ENCODE measurements around the gene EBF4. TPM values are rescaled to one million over a fixed set of nuclear protein-coding genes. Genes with fewer than 3 reads are reported as not detected.

EBF4 gene
- total and polyA plus RNA-seq, 8 donors: 7.0 to 69.2 (median 12.6) TPM

DNA sequence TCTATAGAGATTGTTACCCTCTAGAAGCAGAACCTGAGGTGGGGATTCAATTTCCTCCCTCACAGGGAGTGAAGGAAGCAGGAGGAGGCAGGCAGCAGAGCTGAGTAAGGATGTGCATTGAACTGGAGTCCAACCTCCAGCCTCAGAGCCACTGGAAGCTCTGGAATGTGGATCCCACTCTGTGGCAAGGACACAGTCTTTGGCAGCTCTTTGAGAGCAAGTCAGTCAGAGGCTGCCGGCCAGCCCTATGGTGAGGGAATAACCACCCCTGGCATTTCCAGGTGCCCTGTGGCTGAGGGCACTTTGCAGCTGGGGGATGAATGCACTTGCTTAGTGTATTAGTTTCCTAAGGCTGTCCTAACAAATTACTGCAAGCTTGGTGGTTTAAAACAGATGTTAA is 37.2 kb downstream of the EBF4 start:
- no peaks in the 10 kb centered on the region for H3K4me1 ChIP-seq
- H3K27ac ChIP-seq: no peak overlapping the region
- DNase-seq: no peak
- TF ChIP-seq POLR2A (IDR thresholded peaks at IDR 0.05) (no peak), EP300 (IDR thresholded peaks at IDR 0.05) (no peak), POLR2AphosphoS5 (IDR thresholded peaks at IDR 0.05) (no peak)
- TF ChIP-seq, protein P1, sequence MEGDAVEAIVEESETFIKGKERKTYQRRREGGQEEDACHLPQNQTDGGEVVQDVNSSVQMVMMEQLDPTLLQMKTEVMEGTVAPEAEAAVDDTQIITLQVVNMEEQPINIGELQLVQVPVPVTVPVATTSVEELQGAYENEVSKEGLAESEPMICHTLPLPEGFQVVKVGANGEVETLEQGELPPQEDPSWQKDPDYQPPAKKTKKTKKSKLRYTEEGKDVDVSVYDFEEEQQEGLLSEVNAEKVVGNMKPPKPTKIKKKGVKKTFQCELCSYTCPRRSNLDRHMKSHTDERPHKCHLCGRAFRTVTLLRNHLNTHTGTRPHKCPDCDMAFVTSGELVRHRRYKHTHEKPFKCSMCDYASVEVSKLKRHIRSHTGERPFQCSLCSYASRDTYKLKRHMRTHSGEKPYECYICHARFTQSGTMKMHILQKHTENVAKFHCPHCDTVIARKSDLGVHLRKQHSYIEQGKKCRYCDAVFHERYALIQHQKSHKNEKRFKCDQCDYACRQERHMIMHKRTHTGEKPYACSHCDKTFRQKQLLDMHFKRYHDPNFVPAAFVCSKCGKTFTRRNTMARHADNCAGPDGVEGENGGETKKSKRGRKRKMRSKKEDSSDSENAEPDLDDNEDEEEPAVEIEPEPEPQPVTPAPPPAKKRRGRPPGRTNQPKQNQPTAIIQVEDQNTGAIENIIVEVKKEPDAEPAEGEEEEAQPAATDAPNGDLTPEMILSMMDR (IDR thresholded peaks at IDR 0.05): no peak
- H3K36me3 ChIP-seq: peaks cover 0 to 9% (median 0%) of the 10 kb centered on the region in 4 donors
- no peak overlapping the region for H3K4me3 ChIP-seq
- H3K27me3 ChIP-seq: no peaks in the 10 kb centered on the region
- 58 to 91% (median 67%) methylated on average over 1 of the region's 1 CpG; no CpG with 5 or more reads in 1 of the 5 donors for WGBS, 5 donors
- H3K9me3 ChIP-seq: peaks cover 0 to 13% (median 2%) of the 10 kb centered on the region in 4 donors
- intact Hi-C loops (cut with DNase I; ENCODE audit: low total_unique reads): no loop called here

DNA sequence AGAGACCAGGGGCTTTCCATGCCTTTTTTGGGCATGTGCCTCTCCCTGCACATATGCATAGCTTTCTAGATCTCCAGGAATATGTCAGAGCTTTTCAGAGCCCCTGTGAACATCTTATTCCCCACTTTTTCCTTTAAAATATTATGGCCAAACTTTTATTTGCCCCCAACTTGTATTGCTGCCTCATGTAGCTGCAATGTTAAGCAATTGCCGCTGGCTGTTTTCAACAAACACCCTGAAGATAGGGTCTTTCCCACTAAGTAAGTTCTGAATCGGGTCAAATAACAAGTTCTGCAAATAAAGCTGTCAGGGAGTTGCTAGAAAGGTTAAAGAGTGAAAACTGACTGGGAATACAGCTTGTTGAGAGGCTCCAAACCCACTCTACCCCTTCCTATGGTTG is 42.3 kb downstream of the EBF4 start:
- DNase-seq: no peak
- peaks cover 0 to 9% (median 0%) of the 10 kb centered on the region in 4 donors for H3K36me3 ChIP-seq
- no peak overlapping the region for H3K4me3 ChIP-seq
- H3K9me3 ChIP-seq: peaks cover 0 to 13% (median 2%) of the 10 kb centered on the region in 4 donors
- no peak overlapping the region for H3K27ac ChIP-seq
- 77 to 85% (median 78%) methylated on average over 2 of the region's 2 CpGs for WGBS, 5 donors
- intact Hi-C loops (cut with DNase I; ENCODE audit: low total_unique reads): no loop called here
- H3K27me3 ChIP-seq: no peaks in the 10 kb centered on the region
- H3K4me1 ChIP-seq: no peaks in the 10 kb centered on the region
- no peak for TF ChIP-seq POLR2AphosphoS5 (IDR thresholded peaks at IDR 0.05)

DNA sequence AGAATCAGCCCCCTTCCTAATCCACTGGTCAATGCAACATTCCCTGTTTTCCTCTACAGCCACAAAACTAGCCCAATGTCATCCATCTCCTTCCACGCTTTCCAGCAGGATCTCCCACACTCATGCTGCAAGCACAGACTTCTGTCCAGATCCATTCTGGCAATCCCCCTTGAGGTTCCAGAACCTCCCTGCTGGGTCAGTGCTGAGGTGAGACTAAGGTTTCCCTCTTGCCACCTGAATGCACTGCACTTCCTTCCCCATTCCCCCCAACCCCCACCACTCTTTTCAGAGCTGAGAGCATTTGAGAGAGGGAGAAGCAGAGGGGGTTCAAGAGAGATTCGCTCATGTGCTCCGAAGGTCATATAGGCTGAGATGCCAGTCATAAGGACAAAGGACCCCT is 43.9 kb downstream of the EBF4 start:
- Histone ChIP-seq H3K4me3 (no peak overlapping the region), H3K4me1 (no peaks in the 10 kb centered on the region), H3K36me3 (peaks cover 0 to 9% (median 0%) of the 10 kb centered on the region in 4 donors), H3K9me3 (peaks cover 0 to 13% (median 2%) of the 10 kb centered on the region in 4 donors), H3K27me3 (no peaks in the 10 kb centered on the region), H3K27ac (no peak overlapping the region)
- DNase-seq: no peak
- intact Hi-C loops (cut with DNase I; ENCODE audit: low total_unique reads): no loop called here
- TF ChIP-seq POLR2AphosphoS5 (IDR thresholded peaks at IDR 0.05) (no peak), EP300 (IDR thresholded peaks at IDR 0.05) (no peak), POLR2A (IDR thresholded peaks at IDR 0.05) (no peak)
- TF ChIP-seq, protein P1 (IDR thresholded peaks at IDR 0.05): no peak
- WGBS, 5 donors: 93 to 96% (median 96%) methylated on average over 3 of the region's 3 CpGs

DNA sequence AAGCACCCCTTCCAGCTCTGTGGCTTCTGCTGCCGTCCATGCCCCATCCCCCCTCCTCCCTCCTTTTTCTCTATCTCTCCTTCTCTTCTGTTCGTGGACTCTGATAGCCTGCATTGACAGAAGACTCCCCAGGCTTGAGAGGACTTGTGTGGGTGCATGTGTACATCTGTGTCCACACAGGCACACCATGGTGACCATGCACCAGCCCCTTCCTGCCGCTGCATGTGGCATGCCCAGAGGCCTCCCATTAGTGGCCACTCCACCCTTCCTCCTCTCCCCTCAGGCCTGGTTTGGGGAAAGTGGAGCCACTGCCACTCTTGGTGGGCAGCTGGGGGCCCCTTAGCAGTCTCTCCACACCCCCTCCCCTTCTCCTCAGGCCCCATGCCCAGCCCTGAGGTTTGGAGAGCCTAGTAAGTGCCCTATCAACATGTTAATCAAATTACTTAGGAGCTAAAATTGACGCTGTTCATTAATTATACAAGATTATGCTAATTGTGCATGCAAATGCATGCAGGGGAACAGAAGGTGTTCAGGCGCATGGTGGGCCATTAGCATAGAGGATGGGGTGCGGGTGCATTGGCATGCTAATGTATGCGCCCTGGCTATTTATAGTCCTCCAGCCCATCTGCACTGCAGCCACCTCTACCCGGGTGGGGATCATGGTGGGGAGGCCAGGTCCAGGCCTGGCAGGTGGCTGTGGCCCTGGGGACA is 45.9 kb downstream of the EBF4 start:
- H3K36me3 ChIP-seq: no peaks in the 10 kb centered on the region
- H3K4me1 ChIP-seq: peaks cover 0 to 7% (median 3%) of the 10 kb centered on the region in 4 donors
- H3K27me3 ChIP-seq: no peaks in the 10 kb centered on the region
- no peak overlapping the region for H3K27ac ChIP-seq
- no peaks in the 10 kb centered on the region for H3K9me3 ChIP-seq
- no peak for DNase-seq
- WGBS, 5 donors: 64 to 73% (median 69%) methylated on average over 8 of the region's 8 CpGs
- intact Hi-C loops (cut with DNase I; ENCODE audit: low total_unique reads): no loop called here
- TF ChIP-seq, protein P1 (IDR thresholded peaks at IDR 0.05): no peak
- TF ChIP-seq EP300 (IDR thresholded peaks at IDR 0.05): no peak
- no peak for TF ChIP-seq POLR2A (IDR thresholded peaks at IDR 0.05)
- TF ChIP-seq POLR2AphosphoS5 (IDR thresholded peaks at IDR 0.05): no peak
- H3K4me3 ChIP-seq: no peak overlapping the region

DNA sequence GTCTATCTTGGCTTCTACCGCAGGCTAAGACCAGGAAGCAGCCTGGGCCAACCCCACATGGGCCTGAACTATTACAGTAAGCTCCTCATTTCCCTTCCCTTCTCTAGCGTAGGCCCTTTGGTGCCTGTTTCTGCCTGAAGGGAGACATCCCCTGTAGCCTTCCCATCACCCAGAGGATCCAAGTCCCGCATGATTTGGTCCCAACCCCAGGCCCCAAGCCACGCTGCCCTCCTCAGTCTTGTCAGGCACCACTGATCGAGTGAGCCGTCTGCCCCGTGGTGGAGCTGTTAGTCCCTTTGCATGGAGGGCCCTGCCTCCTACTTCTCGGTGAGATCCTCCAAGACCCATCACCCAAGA is 46.4 kb downstream of the EBF4 start:
- Histone ChIP-seq H3K27me3 (no peaks in the 10 kb centered on the region), H3K9me3 (no peaks in the 10 kb centered on the region), H3K36me3 (no peaks in the 10 kb centered on the region), H3K27ac (no peak overlapping the region), H3K4me3 (no peak overlapping the region), H3K4me1 (peaks cover 0 to 8% (median 3%) of the 10 kb centered on the region in 4 donors)
- no peak for TF ChIP-seq EP300 (IDR thresholded peaks at IDR 0.05)
- TF ChIP-seq POLR2AphosphoS5 (IDR thresholded peaks at IDR 0.05): no peak
- TF ChIP-seq POLR2A (IDR thresholded peaks at IDR 0.05): no peak
- TF ChIP-seq, protein P1 (IDR thresholded peaks at IDR 0.05): no peak
- DNase-seq: no peak
- intact Hi-C loops (cut with DNase I; ENCODE audit: low total_unique reads): no loop called here
- 76 to 90% (median 82%) methylated on average over 7 to 8 of the region's 8 CpGs for WGBS, 5 donors
